Prostate gland (tissue), 2 donors: ENCODE results near the gene GALC.

Experiments
- CTCF ChIP-seq, 4 experiments: fragments of 200-600 bp in 2 of 4; fragments of 450-650 bp in 2 of 4; sonication (generic) in 2 of 4; IDR thresholded peaks; 1 replicate in 3 of 4; 2 replicates in 1 of 4; pipeline ENCODE4 v1.5.1; 2016 to 2019; ENCODE audit warnings: antibody characterized with exemption in 4 of 4, mild to moderate bottlenecking in 2 of 4, moderate library complexity in 2 of 4
- POLR2A ChIP-seq: fragments of 450-650 bp; IDR thresholded peaks from one replicate; pipeline ENCODE4 v1.6.1; 2016; ENCODE audit warnings: antibody characterized with exemption, mild to moderate bottlenecking
- POLR2AphosphoS5 ChIP-seq: sonication (generic); formaldehyde crosslinking; IDR thresholded peaks from one replicate; pipeline ENCODE4 v1.6.1; 2017; ENCODE audit warnings: antibody characterized with exemption

- TF ChIP-seq CTCF (IDR thresholded peaks at IDR 0.05) (no peak), POLR2A (no peak), POLR2AphosphoS5 (no peak)
These were observed 17.3 kb downstream of the GALC start for GRCh38 chr14:87975636-87976035.
